ENCODE results near the gene GIGYF2.

DNA sequence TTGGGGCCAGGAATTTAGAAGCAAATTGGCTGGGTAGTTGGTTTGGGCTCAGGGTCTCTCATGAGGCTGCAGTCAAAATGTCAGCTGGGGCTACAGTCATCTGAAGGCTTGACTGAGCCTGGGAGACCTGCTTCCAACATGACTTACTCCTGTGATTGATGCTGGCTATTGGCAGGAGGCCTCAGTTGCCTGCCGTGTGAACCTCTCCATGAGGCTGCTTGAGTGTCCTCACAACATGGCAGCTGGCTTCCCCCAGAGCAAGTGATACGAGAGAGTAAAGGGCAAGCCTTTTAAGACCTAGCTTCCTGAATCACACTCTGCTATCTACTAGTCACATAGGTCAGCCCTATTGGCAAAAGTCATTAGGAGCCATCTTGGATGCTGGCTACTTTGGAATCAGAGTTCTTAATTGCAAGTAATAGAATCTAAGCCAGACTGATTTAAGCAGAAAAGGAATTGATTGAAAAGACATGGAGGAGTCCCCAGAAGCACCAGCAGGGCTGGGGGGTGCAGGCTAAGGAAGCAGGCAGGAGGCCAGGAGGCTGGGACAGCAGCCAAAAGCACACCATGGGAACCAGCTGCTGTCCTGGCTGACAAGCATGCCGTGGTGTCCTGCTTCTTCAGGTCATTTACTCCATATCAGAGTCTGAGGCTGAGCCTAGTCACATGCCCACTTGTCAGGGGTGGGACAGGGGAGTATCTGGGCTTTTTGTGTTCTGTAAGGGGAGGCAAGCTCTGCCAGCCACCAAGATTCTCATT lies 7.8 kb upstream of the GIGYF2 start:
- TF ChIP-seq RAD21 (conservative IDR thresholded peaks at IDR 0.05 in 1 of 2, IDR thresholded peaks at IDR 0.05 in 1 of 2) = no peak
- no peak for TF ChIP-seq POLR2AphosphoS2 (conservative IDR thresholded peaks at IDR 0.05; ENCODE audit: low read length)
- TF ChIP-seq, protein P1, sequence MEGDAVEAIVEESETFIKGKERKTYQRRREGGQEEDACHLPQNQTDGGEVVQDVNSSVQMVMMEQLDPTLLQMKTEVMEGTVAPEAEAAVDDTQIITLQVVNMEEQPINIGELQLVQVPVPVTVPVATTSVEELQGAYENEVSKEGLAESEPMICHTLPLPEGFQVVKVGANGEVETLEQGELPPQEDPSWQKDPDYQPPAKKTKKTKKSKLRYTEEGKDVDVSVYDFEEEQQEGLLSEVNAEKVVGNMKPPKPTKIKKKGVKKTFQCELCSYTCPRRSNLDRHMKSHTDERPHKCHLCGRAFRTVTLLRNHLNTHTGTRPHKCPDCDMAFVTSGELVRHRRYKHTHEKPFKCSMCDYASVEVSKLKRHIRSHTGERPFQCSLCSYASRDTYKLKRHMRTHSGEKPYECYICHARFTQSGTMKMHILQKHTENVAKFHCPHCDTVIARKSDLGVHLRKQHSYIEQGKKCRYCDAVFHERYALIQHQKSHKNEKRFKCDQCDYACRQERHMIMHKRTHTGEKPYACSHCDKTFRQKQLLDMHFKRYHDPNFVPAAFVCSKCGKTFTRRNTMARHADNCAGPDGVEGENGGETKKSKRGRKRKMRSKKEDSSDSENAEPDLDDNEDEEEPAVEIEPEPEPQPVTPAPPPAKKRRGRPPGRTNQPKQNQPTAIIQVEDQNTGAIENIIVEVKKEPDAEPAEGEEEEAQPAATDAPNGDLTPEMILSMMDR (IDR thresholded peaks at IDR 0.05) = no peak
- TF ChIP-seq, protein P2, sequence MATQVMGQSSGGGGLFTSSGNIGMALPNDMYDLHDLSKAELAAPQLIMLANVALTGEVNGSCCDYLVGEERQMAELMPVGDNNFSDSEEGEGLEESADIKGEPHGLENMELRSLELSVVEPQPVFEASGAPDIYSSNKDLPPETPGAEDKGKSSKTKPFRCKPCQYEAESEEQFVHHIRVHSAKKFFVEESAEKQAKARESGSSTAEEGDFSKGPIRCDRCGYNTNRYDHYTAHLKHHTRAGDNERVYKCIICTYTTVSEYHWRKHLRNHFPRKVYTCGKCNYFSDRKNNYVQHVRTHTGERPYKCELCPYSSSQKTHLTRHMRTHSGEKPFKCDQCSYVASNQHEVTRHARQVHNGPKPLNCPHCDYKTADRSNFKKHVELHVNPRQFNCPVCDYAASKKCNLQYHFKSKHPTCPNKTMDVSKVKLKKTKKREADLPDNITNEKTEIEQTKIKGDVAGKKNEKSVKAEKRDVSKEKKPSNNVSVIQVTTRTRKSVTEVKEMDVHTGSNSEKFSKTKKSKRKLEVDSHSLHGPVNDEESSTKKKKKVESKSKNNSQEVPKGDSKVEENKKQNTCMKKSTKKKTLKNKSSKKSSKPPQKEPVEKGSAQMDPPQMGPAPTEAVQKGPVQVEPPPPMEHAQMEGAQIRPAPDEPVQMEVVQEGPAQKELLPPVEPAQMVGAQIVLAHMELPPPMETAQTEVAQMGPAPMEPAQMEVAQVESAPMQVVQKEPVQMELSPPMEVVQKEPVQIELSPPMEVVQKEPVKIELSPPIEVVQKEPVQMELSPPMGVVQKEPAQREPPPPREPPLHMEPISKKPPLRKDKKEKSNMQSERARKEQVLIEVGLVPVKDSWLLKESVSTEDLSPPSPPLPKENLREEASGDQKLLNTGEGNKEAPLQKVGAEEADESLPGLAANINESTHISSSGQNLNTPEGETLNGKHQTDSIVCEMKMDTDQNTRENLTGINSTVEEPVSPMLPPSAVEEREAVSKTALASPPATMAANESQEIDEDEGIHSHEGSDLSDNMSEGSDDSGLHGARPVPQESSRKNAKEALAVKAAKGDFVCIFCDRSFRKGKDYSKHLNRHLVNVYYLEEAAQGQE (IDR thresholded peaks at IDR 0.05) = no peak
- no peak for TF ChIP-seq JUN (IDR thresholded peaks at IDR 0.05)
- TF ChIP-seq MYC (IDR thresholded peaks at IDR 0.05; ENCODE audit: borderline replicate concordance, low read length) = no peak
- no peak for TF ChIP-seq MAZ (IDR thresholded peaks at IDR 0.05; ENCODE audit: borderline replicate concordance, low read depth, low read length)

Data from A549 (cell line).